K562 treated with DMSO at 1 percent for 24 hours (cell line): ENCODE data around the gene KCNE3. TPM values are rescaled to one million over a fixed set of nuclear protein-coding genes. Genes with fewer than 3 reads are reported as not detected.

ENCODE experiments used
- total RNA-seq: library from RNA; unstranded; fragments of 300-600 nt; gene quantifications from 2 replicates; pipeline ENCODE4 v1.2.3, GENCODE V29; 2022; ENCODE audit warnings: low read depth; ENCODE audit not compliant: insufficient read depth

The KCNE3 gene, protein sequence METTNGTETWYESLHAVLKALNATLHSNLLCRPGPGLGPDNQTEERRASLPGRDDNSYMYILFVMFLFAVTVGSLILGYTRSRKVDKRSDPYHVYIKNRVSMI
- 6.9 and 7.6 TPM in 2 replicates for total RNA-seq

DNA sequence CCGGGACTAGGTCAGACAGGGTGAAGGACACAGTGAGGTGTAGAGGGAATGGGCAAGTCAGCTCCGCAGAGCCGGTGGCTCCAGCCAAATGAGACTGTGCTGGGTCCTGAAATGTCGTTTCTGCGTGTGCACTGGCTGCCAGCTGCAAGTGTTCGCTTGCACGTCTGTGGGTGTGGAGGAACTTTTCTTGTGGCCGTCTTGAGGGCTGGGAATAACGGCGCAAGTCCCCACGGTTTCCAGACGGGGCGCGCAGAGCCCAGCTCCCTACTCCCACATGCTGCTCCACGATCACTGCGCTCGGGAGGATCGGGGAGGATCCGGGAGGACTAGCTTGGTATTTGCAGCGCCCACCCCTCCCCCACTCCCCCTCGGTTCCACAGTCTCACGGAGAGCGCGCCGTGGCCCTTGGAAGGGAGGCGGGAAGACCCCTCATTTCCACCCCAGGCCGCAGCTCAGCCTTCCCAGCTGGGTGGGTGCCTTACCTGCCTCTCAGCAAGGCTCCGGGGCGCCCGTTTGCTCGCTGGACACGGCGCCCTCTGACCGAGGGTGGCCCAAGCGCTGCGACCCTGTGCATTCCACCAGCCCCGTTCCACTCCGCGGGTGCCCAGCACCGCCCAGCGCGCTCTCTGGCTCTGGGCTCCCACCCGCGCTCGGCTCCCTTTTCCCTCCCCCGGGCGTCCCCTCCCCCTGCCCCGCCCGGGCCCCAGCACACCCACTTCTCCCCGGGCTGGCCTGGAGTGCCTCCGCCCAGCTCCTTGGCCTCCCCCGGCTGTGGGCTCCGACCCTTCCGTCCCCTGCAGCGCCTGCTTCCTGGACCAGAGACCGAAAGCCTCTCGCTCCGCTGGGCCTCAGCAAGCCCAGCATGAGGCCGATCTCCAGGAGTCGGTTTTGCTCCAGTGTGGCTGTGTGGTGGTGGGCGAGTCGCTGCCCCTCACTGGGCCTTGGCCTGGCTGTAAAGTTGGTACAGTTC, at the start of gene KCNE3:
Gene KCNE3, minus strand, starts transcription at position 634 of the 970 bp plus-strand sequence. CDS start 9,986 bp downstream, outside the sequence.

DNA sequence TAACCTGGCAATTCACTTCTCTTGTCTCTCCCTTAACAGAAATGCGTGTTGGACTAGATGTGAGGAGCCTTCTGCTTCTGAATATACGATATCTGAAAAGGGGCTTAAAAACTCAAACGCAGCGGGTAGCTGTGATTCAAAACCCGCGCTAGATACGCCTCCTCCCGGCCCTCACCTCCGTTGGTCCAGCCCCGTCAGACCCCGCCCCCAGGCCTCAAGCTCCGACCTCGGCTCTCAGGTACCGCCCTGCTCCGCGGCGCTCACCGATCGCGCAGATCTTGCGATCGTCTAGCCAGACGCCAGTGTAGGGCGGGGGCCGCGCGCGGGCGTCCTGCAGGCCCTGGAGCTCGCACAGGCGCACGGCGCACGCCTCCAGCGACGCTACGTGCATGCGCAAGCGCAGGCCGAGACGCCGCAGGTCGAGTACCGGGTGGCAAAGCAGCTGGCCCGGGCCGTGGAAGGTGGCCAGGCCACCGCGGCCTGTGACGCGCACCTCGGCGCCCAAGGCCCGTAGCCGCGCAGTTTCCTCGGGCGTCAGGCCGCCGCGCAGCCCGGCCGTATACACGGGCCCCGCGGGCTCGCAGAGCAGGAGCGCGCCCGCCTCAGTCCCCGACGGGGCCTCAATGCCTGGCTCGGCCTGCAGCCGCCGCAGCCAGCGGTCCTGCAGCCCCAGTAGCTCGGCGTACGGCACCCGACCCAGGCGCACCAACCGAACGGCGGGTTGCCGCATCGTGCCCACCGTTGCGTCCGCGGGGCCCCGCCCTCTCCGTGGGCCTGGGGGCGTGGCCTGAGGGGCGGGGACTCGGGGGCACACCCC, 25.8 kb upstream of the KCNE3 start, which contains the start of gene LIPT2:
Gene LIPT2, minus strand, starts transcription at position 751 of the 817 bp plus-strand sequence. Its CDS starts 21 bp downstream, at position 730.

Other genes starting within 250 kb of the KCNE3 start
- not detected in 2 replicates for gene P4HA3, start 155.9 kb downstream of the KCNE3 start, total RNA-seq
- gene PGM2L1, start 69.1 kb downstream of the KCNE3 start, total RNA-seq: 1.2 and 1.4 TPM in 2 replicates
- gene LIPT2, start 26.2 kb upstream of the KCNE3 start, total RNA-seq: 9.5 and 12.7 TPM in 2 replicates
- 10.6 and 10.8 TPM in 2 replicates for gene POLD3, start 125.0 kb upstream of the KCNE3 start, total RNA-seq